ENCODE results near the gene CNTNAP2. TPM values are rescaled to one million over a fixed set of nuclear protein-coding genes. Genes with fewer than 3 reads are reported as not detected.

CNTNAP2 gene
- total RNA-seq, 1 donor from 2014 or later = 5.4 TPM

DNA sequence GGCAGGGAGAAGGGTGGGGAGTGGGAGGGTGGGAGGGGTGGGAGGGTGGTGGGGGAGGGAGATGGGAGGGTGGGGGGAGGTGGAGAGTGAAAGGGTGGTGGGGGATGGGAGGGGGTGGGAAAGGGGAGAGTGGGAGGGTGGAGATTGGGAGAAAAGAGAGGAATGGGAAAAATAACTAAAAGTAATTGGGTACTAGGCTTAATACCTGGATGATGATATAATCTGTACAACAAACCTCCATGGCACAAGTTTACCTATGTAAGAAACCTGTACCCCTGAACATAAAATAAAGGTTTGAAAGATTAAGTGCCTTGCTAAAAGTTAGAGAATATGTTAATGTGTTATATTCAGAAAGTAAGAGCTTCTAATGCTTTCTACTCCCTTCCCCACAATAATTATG is 564.9 kb downstream of the CNTNAP2 start:
- no peaks in the 10 kb centered on the region for H3K4me1 Mint-ChIP-seq (ENCODE audit: unreplicated experiment)
- H3K9me3 Mint-ChIP-seq (ENCODE audit: unreplicated experiment) = peaks cover 5% of the 10 kb centered on the region
- no peaks in the 10 kb centered on the region for H3K36me3 Mint-ChIP-seq (ENCODE audit: low read depth, unreplicated experiment)
- no peak for DNase-seq (ENCODE audit: low spot score)
- H3K4me3 Mint-ChIP-seq (ENCODE audit: unreplicated experiment) = no peak overlapping the region
- H3K27me3 Mint-ChIP-seq (ENCODE audit: unreplicated experiment) = no peaks in the 10 kb centered on the region
- H3K27ac Mint-ChIP-seq (ENCODE audit: unreplicated experiment) = no peak overlapping the region
- no peak for TF ChIP-seq CTCF (IDR thresholded peaks at IDR 0.05; ENCODE audit: unreplicated experiment)

DNA sequence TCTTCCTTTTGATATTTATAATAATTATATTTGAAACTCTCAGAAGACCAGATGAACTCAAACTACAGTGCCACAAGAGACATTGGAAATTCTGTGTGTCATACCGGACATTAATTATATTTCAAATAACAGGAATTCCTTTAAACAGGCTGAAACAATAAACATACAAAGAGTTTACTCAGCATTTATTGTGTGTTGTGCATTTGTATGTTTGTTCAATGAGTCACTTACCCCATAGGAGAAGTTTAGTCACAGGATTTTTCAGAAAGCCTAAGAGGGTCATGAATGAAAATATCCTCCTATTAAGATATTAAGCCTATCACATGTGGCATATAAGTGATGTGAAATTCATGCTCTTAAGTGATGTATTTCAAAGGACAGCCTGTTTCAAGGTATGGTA is 566.8 kb downstream of the CNTNAP2 start:
- Mint-ChIP-seq H3K36me3 (ENCODE audit: low read depth, unreplicated experiment) (no peaks in the 10 kb centered on the region), H3K27ac (ENCODE audit: unreplicated experiment) (no peak overlapping the region), H3K4me3 (ENCODE audit: unreplicated experiment) (no peak overlapping the region), H3K27me3 (ENCODE audit: unreplicated experiment) (no peaks in the 10 kb centered on the region), H3K9me3 (ENCODE audit: unreplicated experiment) (peaks cover 9% of the 10 kb centered on the region), H3K4me1 (ENCODE audit: unreplicated experiment) (no peaks in the 10 kb centered on the region)
- no peak for DNase-seq (ENCODE audit: low spot score)
- TF ChIP-seq CTCF (IDR thresholded peaks at IDR 0.05; ENCODE audit: unreplicated experiment) = no peak

- H3K27ac Mint-ChIP-seq (ENCODE audit: unreplicated experiment) = no peak overlapping the region
- peaks cover 4% of the 10 kb centered on the region for H3K9me3 Mint-ChIP-seq (ENCODE audit: unreplicated experiment)
- no peaks in the 10 kb centered on the region for H3K36me3 Mint-ChIP-seq (ENCODE audit: low read depth, unreplicated experiment)
- no peak for TF ChIP-seq CTCF (IDR thresholded peaks at IDR 0.05; ENCODE audit: unreplicated experiment)
- H3K4me1 Mint-ChIP-seq (ENCODE audit: unreplicated experiment) = no peaks in the 10 kb centered on the region
- no peak overlapping the region for H3K4me3 Mint-ChIP-seq (ENCODE audit: unreplicated experiment)
- no peaks in the 10 kb centered on the region for H3K27me3 Mint-ChIP-seq (ENCODE audit: unreplicated experiment)
- DNase-seq (ENCODE audit: low spot score) = no peak
Observed at GRCh38 chr7:146690987-146691386, 574.4 kb downstream of the CNTNAP2 start.

GRCh38 chr7:146698995-146699610 is 582.5 kb downstream of the CNTNAP2 start:
- peaks cover 10% of the 10 kb centered on the region for H3K9me3 Mint-ChIP-seq (ENCODE audit: unreplicated experiment)
- no peaks in the 10 kb centered on the region for H3K4me1 Mint-ChIP-seq (ENCODE audit: unreplicated experiment)
- no peaks in the 10 kb centered on the region for H3K27me3 Mint-ChIP-seq (ENCODE audit: unreplicated experiment)
- H3K27ac Mint-ChIP-seq (ENCODE audit: unreplicated experiment) = no peak overlapping the region
- no peak overlapping the region for H3K4me3 Mint-ChIP-seq (ENCODE audit: unreplicated experiment)
- no peak for TF ChIP-seq CTCF (IDR thresholded peaks at IDR 0.05; ENCODE audit: unreplicated experiment)
- H3K36me3 Mint-ChIP-seq (ENCODE audit: low read depth, unreplicated experiment) = no peaks in the 10 kb centered on the region
- DNase-seq (ENCODE audit: low spot score) = no peak

DNA sequence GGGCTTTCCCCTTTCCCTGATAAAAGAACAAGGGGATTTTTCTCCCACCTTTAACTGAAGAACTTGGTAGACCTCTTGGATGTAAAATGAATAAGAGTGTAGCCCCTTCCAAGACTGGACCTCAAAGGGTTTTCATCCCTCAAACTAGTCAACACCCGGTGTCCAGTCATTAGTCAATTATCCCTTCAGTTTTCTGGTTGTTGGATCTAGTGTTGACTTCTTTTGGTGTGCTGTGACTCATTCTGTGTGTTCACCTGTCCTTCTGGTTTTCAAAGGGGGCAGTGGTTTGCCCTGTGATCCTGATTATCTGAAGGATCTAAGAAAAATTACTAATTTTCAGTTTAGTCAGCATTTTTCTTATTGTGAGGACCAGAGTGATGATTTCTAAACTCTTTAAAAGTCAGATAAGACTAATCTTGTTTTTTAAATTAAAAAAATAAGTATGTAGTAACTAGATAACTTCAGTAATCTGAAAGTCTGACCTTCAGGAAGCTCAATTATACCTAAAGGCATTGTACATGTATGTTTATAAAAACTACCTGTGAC is 583.5 kb downstream of the CNTNAP2 start:
- Mint-ChIP-seq H3K27ac (ENCODE audit: unreplicated experiment) (no peak overlapping the region), H3K4me3 (ENCODE audit: unreplicated experiment) (no peak overlapping the region), H3K36me3 (ENCODE audit: low read depth, unreplicated experiment) (no peaks in the 10 kb centered on the region), H3K9me3 (ENCODE audit: unreplicated experiment) (peaks cover 10% of the 10 kb centered on the region), H3K4me1 (ENCODE audit: unreplicated experiment) (no peaks in the 10 kb centered on the region), H3K27me3 (ENCODE audit: unreplicated experiment) (no peaks in the 10 kb centered on the region)
- DNase-seq (ENCODE audit: low spot score) = no peak
- TF ChIP-seq CTCF (IDR thresholded peaks at IDR 0.05; ENCODE audit: unreplicated experiment) = no peak
